Activated CD4-positive, alpha-beta T cell treated with anti-CD3 and anti-CD28 coated beads for 4 hours (primary cell): ENCODE results near the gene ARFGEF2.
"Not testable (repeated sequence)": the region's sequence is repeated elsewhere in the genome, so short reads cannot be mapped to it uniquely, and the experiment has no call there.

Experiments
- DNase-seq, 2 donors: peaks; one replicate each; pipeline ENCODE4 v3.0.0-alpha.2; 2020

Gene ARFGEF2

GRCh38 chr20:48931527-48932374 is 10.2 kb downstream of the ARFGEF2 start:
- no peak for DNase-seq

- no peak for DNase-seq
Measured at GRCh38 chr20:48932375-48932941, 10.9 kb downstream of the ARFGEF2 start.

GRCh38 chr20:48933017-48933766 is 11.7 kb downstream of the ARFGEF2 start:
- no peak for DNase-seq

GRCh38 chr20:48934273-48934877 is 12.9 kb downstream of the ARFGEF2 start:
- DNase-seq, result not testable (repeated sequence)

- not testable (repeated sequence) for DNase-seq
Measured at GRCh38 chr20:48934966-48935365, 13.5 kb downstream of the ARFGEF2 start.

- not testable (repeated sequence) for DNase-seq
Measured at GRCh38 chr20:48936178-48936577, 14.7 kb downstream of the ARFGEF2 start.

- DNase-seq, result no peak
Measured at GRCh38 chr20:48937674-48938073, 16.2 kb downstream of the ARFGEF2 start.

- DNase-seq, result no peak
Measured at GRCh38 chr20:48938670-48939069, 17.2 kb downstream of the ARFGEF2 start.

- no peak for DNase-seq
Measured at GRCh38 chr20:48940170-48940569, 18.7 kb downstream of the ARFGEF2 start.

- no peak for DNase-seq
Measured at GRCh38 chr20:48941467-48941866, 20.0 kb downstream of the ARFGEF2 start.

GRCh38 chr20:48942730-48943129 is 21.2 kb downstream of the ARFGEF2 start:
- no peak for DNase-seq

- no peak for DNase-seq
Measured at GRCh38 chr20:48944663-48945297, 23.3 kb downstream of the ARFGEF2 start.

GRCh38 chr20:48945840-48946514 is 24.5 kb downstream of the ARFGEF2 start:
- DNase-seq, result no peak

GRCh38 chr20:48948612-48949011 is 27.1 kb downstream of the ARFGEF2 start:
- no peak for DNase-seq

- DNase-seq, result no peak
Measured at GRCh38 chr20:48949304-48950170, 28.0 kb downstream of the ARFGEF2 start.

- no peak for DNase-seq
Measured at GRCh38 chr20:48951041-48951440, 29.5 kb downstream of the ARFGEF2 start.

- no peak for DNase-seq
Measured at GRCh38 chr20:48951646-48952045, 30.1 kb downstream of the ARFGEF2 start.

GRCh38 chr20:48952656-48953055 is 31.1 kb downstream of the ARFGEF2 start:
- no peak for DNase-seq

- no peak for DNase-seq
Measured at GRCh38 chr20:48953653-48954052, 32.1 kb downstream of the ARFGEF2 start.

GRCh38 chr20:48956052-48956451 is 34.5 kb downstream of the ARFGEF2 start:
- DNase-seq, result no peak

GRCh38 chr20:48957053-48957481 is 35.6 kb downstream of the ARFGEF2 start:
- DNase-seq, result no peak
